IMR-90 (cell line): ENCODE data around the gene FOXL3.

Experiments
- BHLHE40 ChIP-seq: fragments of 150-350 bp; IDR thresholded peaks from 2 replicates; pipeline ENCODE4 v1.6.1; 2016; ENCODE audit warnings: mild to moderate bottlenecking, low read depth, low read length
- CHD1 ChIP-seq: IDR thresholded peaks from 2 replicates; pipeline ENCODE4 v1.6.1; 2012; ENCODE audit warnings: low read depth, low read length, improper control_type of control experiment
- CTCF ChIP-seq: conservative IDR thresholded peaks from 2 replicates; pipeline ENCODE4 v1.5.1; 2012; ENCODE audit warnings: mild to moderate bottlenecking, low read depth, low read length, improper control_type of control experiment
- ELK1 ChIP-seq: fragments of 150-350 bp; IDR thresholded peaks from 2 replicates; pipeline ENCODE4 v1.6.1; 2016; ENCODE audit warnings: low read depth, mild to moderate bottlenecking, low read length, moderate library complexity, borderline replicate concordance
- FOS ChIP-seq: fragments of 150-350 bp; IDR thresholded peaks from 2 replicates; pipeline ENCODE4 v1.6.1; 2016; ENCODE audit warnings: low read depth, low read length
- MXI1 ChIP-seq: IDR thresholded peaks from 2 replicates; pipeline ENCODE4 v1.6.1; 2012; ENCODE audit warnings: low read depth, mild to moderate bottlenecking, low read length, moderate library complexity, borderline replicate concordance
- POLR2A ChIP-seq: IDR thresholded peaks from 2 replicates; pipeline ENCODE4 v1.6.1; 2012; ENCODE audit warnings: mild to moderate bottlenecking, low read depth, low read length
- RAD21 ChIP-seq: IDR thresholded peaks from 2 replicates; pipeline ENCODE4 v1.6.1; 2012; ENCODE audit warnings: low read length, improper control_type of control experiment
- RFX5 ChIP-seq: IDR thresholded peaks from 2 replicates; pipeline ENCODE4 v1.8.0; 2012; ENCODE audit warnings: low read depth, mild to moderate bottlenecking, low read length, moderate library complexity
- SMC3 ChIP-seq: fragments of 150-350 bp; IDR thresholded peaks from 2 replicates; pipeline ENCODE4 v1.6.1; 2016; ENCODE audit warnings: low read depth, mild to moderate bottlenecking, antibody characterized with exemption, low read length, moderate library complexity
- USF2 ChIP-seq: fragments of 150-350 bp; IDR thresholded peaks from 2 replicates; pipeline ENCODE4 v1.6.1; 2017; ENCODE audit warnings: mild to moderate bottlenecking, antibody characterized with exemption, low read length, low read depth

GRCh38 chr7:289756-290553 is at the start of gene FOXL3:
- TF ChIP-seq CTCF (no peak), POLR2A (no peak), USF2 (no peak), CHD1 (no peak), RFX5 (no peak), RAD21 (no peak), BHLHE40 (no peak), SMC3 (no peak), ELK1 (no peak), MXI1 (no peak), FOS (no peak)
